MM.1S (cell line): Measurements from ENCODE around the gene LPA.
"Not testable (repeated sequence)": the region's sequence is repeated elsewhere in the genome, so short reads cannot be mapped to it uniquely, and the experiment has no call there.

ENCODE experiments used
- DNase-seq: peaks from one replicate; pipeline ENCODE4 v3.0.0-alpha.2; 2015
- H2AFZ ChIP-seq: fragments of 300-600 bp; sonication (generic); 2 replicates; pipeline ENCODE4 v1.6.0; 2016; ENCODE audit warnings: antibody characterized with exemption, low read length
- H3F3A ChIP-seq: fragments of 300-600 bp; sonication (generic); 2 replicates; pipeline ENCODE4 v1.6.1; 2016; ENCODE audit warnings: mild to moderate bottlenecking, antibody characterized with exemption, low read length, moderate library complexity, mixed read lengths; ENCODE audit not compliant: insufficient read depth
- H3K27ac ChIP-seq: fragments of 300-600 bp; sonication (generic); 2 replicates; pipeline ENCODE4 v1.5.1; 2016; ENCODE audit warnings: mild to moderate bottlenecking, low read length
- H3K27me3 ChIP-seq: fragments of 300-600 bp; sonication (generic); replicated peaks from 2 replicates; pipeline ENCODE4 v1.6.0; 2016; ENCODE audit warnings: low read length; ENCODE audit not compliant: insufficient read depth
- H3K36me3 ChIP-seq: fragments of 300-600 bp; sonication (generic); replicated peaks from 2 replicates; pipeline ENCODE4 v1.6.1; 2016; ENCODE audit warnings: mild to moderate bottlenecking, low read length, mixed read lengths; ENCODE audit not compliant: insufficient read depth
- H3K4me1 ChIP-seq: fragments of 300-600 bp; sonication (generic); 2 replicates; pipeline ENCODE4 v1.6.1; 2016; ENCODE audit warnings: low read length, mixed read lengths
- H3K4me2 ChIP-seq: fragments of 300-600 bp; sonication (generic); 2 replicates; pipeline ENCODE4 v1.6.0; 2016; ENCODE audit warnings: low read depth, low read length
- H3K4me3 ChIP-seq: fragments of 300-600 bp; sonication (generic); 2 replicates; pipeline ENCODE4 v1.5.1; 2016; ENCODE audit warnings: low read length, mixed read lengths
- H3K79me2 ChIP-seq: fragments of 300-600 bp; sonication (generic); 2 replicates; pipeline ENCODE4 v1.6.1; 2016; ENCODE audit warnings: mixed run types, low read length, mixed read lengths
- H3K9ac ChIP-seq: fragments of 300-600 bp; sonication (generic); 2 replicates; pipeline ENCODE4 v1.6.1; 2016; ENCODE audit warnings: low read length, mixed read lengths
- H3K9me2 ChIP-seq: fragments of 300-600 bp; sonication (generic); replicated peaks from 2 replicates; pipeline ENCODE4 v1.6.1; 2016; ENCODE audit warnings: mild to moderate bottlenecking, low read length, mixed read lengths; ENCODE audit not compliant: insufficient read depth
- H3K9me3 ChIP-seq: fragments of 300-600 bp; sonication (generic); replicated peaks from 2 replicates; pipeline ENCODE4 v1.6.1; 2016; ENCODE audit warnings: mild to moderate bottlenecking, low read length, mixed read lengths; ENCODE audit not compliant: insufficient read depth
- H4K20me1 ChIP-seq: fragments of 300-600 bp; sonication (generic); 2 replicates; pipeline ENCODE4 v1.6.1; 2016; ENCODE audit warnings: mild to moderate bottlenecking, low read length, moderate library complexity, mixed read lengths; ENCODE audit not compliant: insufficient read depth
- EZH2 ChIP-seq: fragments of 300-600 bp; sonication (generic); optimal IDR thresholded peaks from 2 replicates; pipeline ENCODE3; 2017; ENCODE audit warnings: low read depth, mild to moderate bottlenecking, antibody characterized with exemption, low read length, mixed read lengths
- EZH2phosphoT487 ChIP-seq: fragments of 300-600 bp; sonication (generic); IDR thresholded peaks from 2 replicates; pipeline ENCODE4 v1.6.1; 2018; ENCODE audit warnings: antibody characterized with exemption, low read length
- TF ChIP-seq, protein P1 (sequence below): fragments of 300-600 bp; sonication (generic); IDR thresholded peaks from 2 replicates; pipeline ENCODE4 v1.5.1; 2016; ENCODE audit warnings: antibody characterized with exemption, low read length, mixed read lengths

The LPA gene

DNA sequence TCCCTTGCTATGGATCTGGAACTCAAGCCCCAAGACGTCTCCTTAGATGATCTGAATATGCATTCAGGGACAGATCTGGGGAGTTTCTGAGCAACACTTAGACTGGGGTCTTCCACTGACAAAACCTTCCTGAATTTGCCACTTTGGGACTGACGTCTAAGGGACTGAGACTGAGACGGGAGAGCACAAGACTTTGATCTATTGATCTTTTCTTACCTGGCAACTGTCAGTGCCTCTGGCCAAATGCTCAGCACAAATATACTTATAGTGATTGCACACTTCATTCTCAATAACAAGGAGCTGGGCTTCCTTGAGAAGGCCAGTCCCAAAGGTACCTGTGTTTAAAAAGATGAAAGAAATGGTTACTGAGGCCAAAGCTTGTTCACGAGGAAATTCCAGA is 131.8 kb downstream of the LPA start:
- no peaks in the 10 kb centered on the region for H4K20me1 ChIP-seq
- TF ChIP-seq, protein P1, sequence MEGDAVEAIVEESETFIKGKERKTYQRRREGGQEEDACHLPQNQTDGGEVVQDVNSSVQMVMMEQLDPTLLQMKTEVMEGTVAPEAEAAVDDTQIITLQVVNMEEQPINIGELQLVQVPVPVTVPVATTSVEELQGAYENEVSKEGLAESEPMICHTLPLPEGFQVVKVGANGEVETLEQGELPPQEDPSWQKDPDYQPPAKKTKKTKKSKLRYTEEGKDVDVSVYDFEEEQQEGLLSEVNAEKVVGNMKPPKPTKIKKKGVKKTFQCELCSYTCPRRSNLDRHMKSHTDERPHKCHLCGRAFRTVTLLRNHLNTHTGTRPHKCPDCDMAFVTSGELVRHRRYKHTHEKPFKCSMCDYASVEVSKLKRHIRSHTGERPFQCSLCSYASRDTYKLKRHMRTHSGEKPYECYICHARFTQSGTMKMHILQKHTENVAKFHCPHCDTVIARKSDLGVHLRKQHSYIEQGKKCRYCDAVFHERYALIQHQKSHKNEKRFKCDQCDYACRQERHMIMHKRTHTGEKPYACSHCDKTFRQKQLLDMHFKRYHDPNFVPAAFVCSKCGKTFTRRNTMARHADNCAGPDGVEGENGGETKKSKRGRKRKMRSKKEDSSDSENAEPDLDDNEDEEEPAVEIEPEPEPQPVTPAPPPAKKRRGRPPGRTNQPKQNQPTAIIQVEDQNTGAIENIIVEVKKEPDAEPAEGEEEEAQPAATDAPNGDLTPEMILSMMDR, result no peak
- TF ChIP-seq EZH2phosphoT487, result no peak
- TF ChIP-seq EZH2, result no peak

DNA sequence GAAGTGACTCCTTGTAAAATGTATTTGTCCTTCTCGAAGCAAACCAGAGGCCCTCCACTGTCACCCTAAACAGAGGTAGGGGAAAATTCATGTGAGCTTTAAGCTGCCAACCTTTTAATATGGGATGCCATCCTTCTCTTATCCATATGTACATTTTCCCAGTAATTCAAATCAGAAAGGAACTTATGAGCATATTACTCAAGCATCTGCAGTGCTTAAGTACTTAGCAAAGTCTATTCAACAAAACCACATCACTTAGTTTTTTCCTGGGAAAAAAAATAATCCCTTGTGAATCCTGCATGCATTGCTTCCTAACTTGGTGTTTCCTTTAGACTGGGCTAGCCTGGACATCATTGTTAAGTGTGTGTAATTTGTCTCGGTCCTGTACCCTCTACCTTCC is 132.2 kb downstream of the LPA start:
- no peak overlapping the region for H3K9ac ChIP-seq
- DNase-seq, result no peak
- no peaks in the 10 kb centered on the region for H3K9me3 ChIP-seq
- H3K36me3 ChIP-seq, result no peaks in the 10 kb centered on the region
- TF ChIP-seq, protein P1, result no peak
- TF ChIP-seq EZH2phosphoT487, result no peak
- H3K27me3 ChIP-seq, result no peaks in the 10 kb centered on the region
- no peak overlapping the region for H3K4me3 ChIP-seq
- H3K79me2 ChIP-seq, result no peaks in the 10 kb centered on the region
- no peaks in the 10 kb centered on the region for H4K20me1 ChIP-seq
- no peaks in the 10 kb centered on the region for H3K4me1 ChIP-seq
- H3K4me2 ChIP-seq, result no peak overlapping the region
- H2AFZ ChIP-seq, result no peak overlapping the region
- H3K27ac ChIP-seq, result no peak overlapping the region
- H3F3A ChIP-seq, result no peaks in the 10 kb centered on the region
- no peaks in the 10 kb centered on the region for H3K9me2 ChIP-seq

More for the DNA sequence above, 131.8 kb downstream of the LPA start:
- no peak overlapping the region for H2AFZ ChIP-seq
- H3K4me2 ChIP-seq, result no peak overlapping the region
- no peaks in the 10 kb centered on the region for H3K9me2 ChIP-seq
- H3K27ac ChIP-seq, result no peak overlapping the region
- no peaks in the 10 kb centered on the region for H3F3A ChIP-seq
- H3K9ac ChIP-seq, result no peak overlapping the region
- DNase-seq, result no peak
- no peaks in the 10 kb centered on the region for H3K9me3 ChIP-seq
- H3K4me1 ChIP-seq, result no peaks in the 10 kb centered on the region
- no peak overlapping the region for H3K4me3 ChIP-seq
- no peaks in the 10 kb centered on the region for H3K79me2 ChIP-seq
- H3K36me3 ChIP-seq, result no peaks in the 10 kb centered on the region
- H3K27me3 ChIP-seq, result no peaks in the 10 kb centered on the region

- not testable (repeated sequence) for H3K4me1 ChIP-seq, H3K9me2 ChIP-seq, H3K9ac ChIP-seq, H3K9me3 ChIP-seq, H3K27ac ChIP-seq, H3F3A ChIP-seq, H3K79me2 ChIP-seq, DNase-seq, H2AFZ ChIP-seq, H4K20me1 ChIP-seq, H3K27me3 ChIP-seq, H3K4me3 ChIP-seq, H3K36me3 ChIP-seq, H3K4me2 ChIP-seq
Observed at GRCh38 chr6:160529524-160529923, 134.6 kb downstream of the LPA start.

GRCh38 chr6:160523223-160523622 is 140.9 kb downstream of the LPA start:
- H3K36me3 ChIP-seq, result no peaks in the 10 kb centered on the region
- H3K27ac ChIP-seq, result no peak overlapping the region
- no peaks in the 10 kb centered on the region for H3F3A ChIP-seq
- no peaks in the 10 kb centered on the region for H3K79me2 ChIP-seq
- H3K4me1 ChIP-seq, result no peaks in the 10 kb centered on the region
- no peaks in the 10 kb centered on the region for H3K9me2 ChIP-seq
- no peaks in the 10 kb centered on the region for H3K9me3 ChIP-seq
- no peak for TF ChIP-seq EZH2
- TF ChIP-seq, protein P1, result no peak
- TF ChIP-seq EZH2phosphoT487, result no peak
- no peak overlapping the region for H3K9ac ChIP-seq
- H4K20me1 ChIP-seq, result no peaks in the 10 kb centered on the region
- H2AFZ ChIP-seq, result no peak overlapping the region
- no peaks in the 10 kb centered on the region for H3K27me3 ChIP-seq
- DNase-seq, result no peak
- no peak overlapping the region for H3K4me2 ChIP-seq
- H3K4me3 ChIP-seq, result no peak overlapping the region
